Transverse colon (tissue), 4 donors: Measurements from ENCODE around the gene TWF2. TPM values are rescaled to one million over a fixed set of nuclear protein-coding genes. Genes with fewer than 3 reads are reported as not detected.

Source experiments
- DNase-seq: peaks from one replicate; pipeline ENCODE4 v3.0.0-alpha.2; 2019
- H3K27ac ChIP-seq, 4 donors: fragments of 200-600 bp; sonication (generic); 2 replicates each; pipeline ENCODE4 v1.5.1; 2016 to 2018; ENCODE audit warnings: inconsistent platforms in 4 of 4
- H3K27me3 ChIP-seq: fragments of 200-600 bp; sonication (generic); 2 replicates; pipeline ENCODE4 v1.5.1; 2017; ENCODE audit warnings: inconsistent platforms
- H3K36me3 ChIP-seq, 4 donors: fragments of 200-600 bp; sonication (generic); 2 replicates each; pipeline ENCODE4 v1.5.1; 2017 to 2019; ENCODE audit warnings: inconsistent platforms in 4 of 4
- H3K4me1 ChIP-seq, 4 donors: fragments of 200-600 bp; sonication (generic); 2 replicates each; pipeline ENCODE4 v1.5.1; 2017 to 2020; ENCODE audit warnings: inconsistent platforms in 4 of 4
- H3K4me3 ChIP-seq, 4 donors: fragments of 200-600 bp; sonication (generic); 1 replicate in 1 of 4; 2 replicates in 3 of 4; pipeline versions ENCODE4 v1.5.1 to v1.6.1; 2017 to 2019; ENCODE audit warnings: inconsistent platforms in 4 of 4
- H3K9me3 ChIP-seq, 2 donors: fragments of 200-600 bp; sonication (generic); 2 replicates each; pipeline ENCODE4 v1.5.1; 2017 to 2019; ENCODE audit warnings: inconsistent platforms in 2 of 2
- CTCF ChIP-seq, 5 experiments: fragments of 200-600 bp in 3 of 5; fragments of 450-650 bp in 2 of 5; sonication (generic) in 3 of 5; IDR thresholded peaks; 1 replicate in 2 of 5; 2 replicates in 3 of 5; pipeline ENCODE4 v1.5.1; 2016 to 2017; ENCODE audit warnings: antibody characterized with exemption in 5 of 5, inconsistent platforms in 3 of 5, mild to moderate bottlenecking in 2 of 5, moderate library complexity in 1 of 5
- EP300 ChIP-seq: sonication (generic); formaldehyde crosslinking; IDR thresholded peaks from one replicate; pipeline ENCODE4 v1.6.1; 2017; ENCODE audit warnings: antibody characterized with exemption, low read depth
- POLR2A ChIP-seq: fragments of 450-650 bp; IDR thresholded peaks from one replicate; pipeline ENCODE4 v1.6.1; 2016; ENCODE audit warnings: antibody characterized with exemption, mild to moderate bottlenecking, moderate library complexity
- POLR2AphosphoS5 ChIP-seq, 3 donors: sonication (generic); formaldehyde crosslinking; IDR thresholded peaks; one replicate each; pipeline ENCODE4 v1.6.1; 2016; ENCODE audit warnings: antibody characterized with exemption in 3 of 3
- WGBS, 2 donors: methylation state at CpG; one replicate each; pipeline ENCODE4 v1.1.5; 2018; ENCODE audit warnings: low coverage in 1 of 2; 5-methylcytosine and 5-hydroxymethylcytosine counted together
- in situ Hi-C, 4 donors: fragments of 200-750 bp; cut with MboI; loops; one replicate each; pipeline versions ENCODE4 v1.15.0 to v1.15.1; 2017; ENCODE audit warnings: low sequenced_read_pairs in 3 of 4, low pct_ligation_motif_present in 1 of 4, low pct_unique_long_range_greater_than_20kb in 1 of 4
- intact Hi-C: fragments of 100-400 bp; cut with DNase I; formaldehyde crosslinking; loops from one replicate; pipeline ENCODE4 v1.15.1; 2023; ENCODE audit warnings: low total_unique reads
- total RNA-seq, 4 donors: library from RNA; depleted of rRNA; stranded (reverse); fragments of >200 nt; gene quantifications; one replicate each; pipeline ENCODE4 v1.1.0, GENCODE V29; 2016

Gene TWF2
- total RNA-seq, 4 donors from 2014 or later: 29.9 to 82.7 (median 61.0) TPM

DNA sequence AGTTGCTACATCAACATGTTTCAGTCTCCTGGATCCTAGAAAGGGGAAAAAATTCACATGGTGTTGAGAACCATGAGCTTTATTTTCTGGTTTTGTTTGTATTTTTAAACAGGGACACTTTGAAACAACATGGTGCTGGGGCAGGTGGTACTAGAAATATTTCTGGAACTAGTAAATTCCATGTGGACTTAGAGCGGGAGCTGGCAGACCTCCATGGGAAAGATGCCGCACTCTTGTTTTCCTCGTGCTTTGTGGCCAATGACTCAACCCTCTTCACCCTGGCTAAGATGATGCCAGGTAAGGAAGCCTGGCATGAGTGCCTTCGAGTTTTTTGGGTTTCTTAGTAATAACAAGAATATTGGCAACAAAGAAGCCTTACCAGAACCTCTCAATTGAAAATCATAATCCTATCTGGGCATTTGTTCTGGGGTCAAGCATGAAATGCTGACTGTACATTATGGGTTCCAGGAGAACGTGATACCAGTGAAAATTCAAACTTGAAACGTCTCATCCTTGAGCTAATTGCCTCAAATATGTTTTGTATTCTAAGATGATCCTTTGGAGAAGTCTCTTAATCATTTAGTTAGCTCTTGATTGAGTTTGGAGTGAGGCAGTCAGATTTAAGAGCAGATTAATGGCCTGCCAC is 33.1 kb downstream of the TWF2 start:
- intact Hi-C loops (no loop called here), in situ Hi-C loops (no loop called here)
- no peaks in the 10 kb centered on the region for H3K9me3 ChIP-seq
- no peak for DNase-seq
- TF ChIP-seq POLR2AphosphoS5 (IDR thresholded peaks at IDR 0.05) (no peak), EP300 (no peak), POLR2A (no peak), CTCF (IDR thresholded peaks at IDR 0.05) (no peak)
- peaks cover 0 to 33% (median 8%) of the 10 kb centered on the region in 4 donors for H3K4me1 ChIP-seq
- WGBS, 2 donors: 85 to 86% methylated on average over 4 to 6 of the region's 6 CpGs
- no peak overlapping the region for H3K27ac ChIP-seq
- H3K4me3 ChIP-seq: no peak overlapping the region
- peaks cover 0 to 86% (median 36%) of the 10 kb centered on the region in 4 donors for H3K36me3 ChIP-seq
- H3K27me3 ChIP-seq: no peaks in the 10 kb centered on the region

- Histone ChIP-seq H3K27me3 (no peaks in the 10 kb centered on the region), H3K4me1 (peaks cover 2 to 39% (median 10%) of the 10 kb centered on the region in 4 donors), H3K9me3 (no peaks in the 10 kb centered on the region), H3K36me3 (peaks cover 0 to 74% (median 31%) of the 10 kb centered on the region in 4 donors), H3K4me3 (no peak overlapping the region), H3K27ac (no peak overlapping the region)
- peak; percentile 37 for DNase-seq
- TF ChIP-seq POLR2A (no peak), CTCF (IDR thresholded peaks at IDR 0.05) (no peak), POLR2AphosphoS5 (IDR thresholded peaks at IDR 0.05) (peak in 1 of 3 donors; percentile 21), EP300 (no peak)
- in situ Hi-C loops: no loop called here
- intact Hi-C loops: no loop called here
- 58 to 67% methylated on average over 5 to 10 of the region's 10 CpGs for WGBS, 2 donors
Observed at GRCh38 chr3:52204337-52205073, 34.5 kb downstream of the TWF2 start.

- WGBS, 2 donors: 87 to 100% methylated on average over 1 of the region's 1 CpG
- peaks cover 0 to 66% (median 27%) of the 10 kb centered on the region in 4 donors for H3K36me3 ChIP-seq
- no peak for TF ChIP-seq EP300
- TF ChIP-seq POLR2A: no peak
- no peak for TF ChIP-seq CTCF (IDR thresholded peaks at IDR 0.05)
- TF ChIP-seq POLR2AphosphoS5 (IDR thresholded peaks at IDR 0.05): no peak
- no peak overlapping the region for H3K27ac ChIP-seq
- H3K4me3 ChIP-seq: no peak overlapping the region
- no peaks in the 10 kb centered on the region for H3K9me3 ChIP-seq
- in situ Hi-C loops: no loop called here
- H3K4me1 ChIP-seq: peaks cover 9 to 47% (median 17%) of the 10 kb centered on the region in 4 donors
- H3K27me3 ChIP-seq: no peaks in the 10 kb centered on the region
- DNase-seq: no peak
- intact Hi-C loops: no loop called here
Observed at GRCh38 chr3:52203701-52204100, 35.3 kb downstream of the TWF2 start.

DNA sequence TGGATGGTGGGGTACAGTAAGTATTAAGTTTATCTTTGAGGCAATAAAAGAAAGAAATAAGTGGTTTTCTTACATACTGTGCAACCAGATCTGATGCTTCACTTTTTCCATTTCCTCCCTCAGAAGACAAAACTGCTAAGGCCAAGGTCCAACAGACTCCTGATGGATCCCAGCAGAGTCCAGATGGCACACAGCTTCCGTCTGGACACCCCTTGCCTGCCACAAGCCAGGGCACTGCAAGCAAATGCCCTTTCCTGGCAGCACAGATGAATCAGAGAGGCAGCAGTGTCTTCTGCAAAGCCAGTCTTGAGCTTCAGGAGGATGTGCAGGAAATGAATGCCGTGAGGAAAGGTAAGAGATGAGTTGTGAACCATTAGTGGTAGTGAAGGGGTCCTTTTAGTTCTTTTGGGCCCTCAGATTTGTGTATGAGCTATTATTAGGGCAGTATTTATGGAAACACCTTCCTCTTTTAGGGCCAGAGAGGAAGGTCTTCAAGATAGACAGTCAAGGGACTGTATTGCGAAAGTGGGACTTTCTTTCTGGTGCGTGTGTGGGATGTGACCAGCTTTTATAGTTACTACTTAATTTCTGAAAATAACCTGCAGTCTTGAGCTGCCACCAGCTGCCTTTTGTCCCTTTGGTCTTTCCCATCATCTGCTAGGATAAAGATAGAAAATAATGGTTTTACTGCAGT is 36.4 kb downstream of the TWF2 start:
- TF ChIP-seq CTCF (IDR thresholded peaks at IDR 0.05): no peak
- no peak for TF ChIP-seq POLR2AphosphoS5 (IDR thresholded peaks at IDR 0.05)
- TF ChIP-seq EP300: no peak
- no peak for TF ChIP-seq POLR2A
- Histone ChIP-seq H3K27ac (no peak overlapping the region), H3K4me3 (no peak overlapping the region), H3K36me3 (peaks cover 0 to 54% (median 21%) of the 10 kb centered on the region in 4 donors), H3K27me3 (no peaks in the 10 kb centered on the region), H3K9me3 (no peaks in the 10 kb centered on the region), H3K4me1 (peaks cover 11 to 53% (median 22%) of the 10 kb centered on the region in 4 donors)
- in situ Hi-C loops: no loop called here
- DNase-seq: no peak
- intact Hi-C loops: no loop called here
- 77% methylated on average over 4 of the region's 4 CpGs; no CpG with 5 or more reads in 1 of the 2 donors for WGBS, 2 donors
